NB4 (cell line): ENCODE measurements around the gene CCSER1.

ENCODE experiments used
- MYC ChIP-seq: IDR thresholded peaks from 2 replicates; pipeline ENCODE4 v1.6.1; 2011; ENCODE audit warnings: low read depth, low read length
- POLR2A ChIP-seq: IDR thresholded peaks from 2 replicates; pipeline ENCODE4 v1.6.1; 2011; ENCODE audit warnings: mild to moderate bottlenecking; ENCODE audit not compliant: insufficient read length; ENCODE audit errors: extremely low read depth
- TF ChIP-seq, protein P1 (sequence below): IDR thresholded peaks from one replicate; pipeline ENCODE4 v1.5.1; 2012; ENCODE audit warnings: low read depth, low read length

DNA sequence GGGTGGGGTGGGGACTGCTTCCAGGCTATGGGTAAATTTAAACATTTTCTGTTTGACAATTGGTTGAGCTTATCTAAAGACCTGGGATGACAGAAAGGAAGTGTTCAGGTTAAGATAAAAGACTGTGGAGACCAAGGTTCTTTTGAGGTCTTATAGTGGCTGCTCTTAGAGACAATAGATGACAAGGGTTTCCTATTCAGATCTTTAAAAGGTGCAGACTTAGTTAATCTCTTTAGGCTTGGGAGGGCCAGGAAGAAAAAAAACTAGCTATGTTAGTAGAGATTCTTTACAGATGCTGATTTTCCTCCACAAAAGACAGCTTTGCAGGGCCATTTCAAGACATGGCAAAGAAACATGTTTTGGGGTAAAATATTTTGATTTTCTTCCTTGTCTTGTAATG, 972.5 kb downstream of the CCSER1 start:
- TF ChIP-seq, protein P1, sequence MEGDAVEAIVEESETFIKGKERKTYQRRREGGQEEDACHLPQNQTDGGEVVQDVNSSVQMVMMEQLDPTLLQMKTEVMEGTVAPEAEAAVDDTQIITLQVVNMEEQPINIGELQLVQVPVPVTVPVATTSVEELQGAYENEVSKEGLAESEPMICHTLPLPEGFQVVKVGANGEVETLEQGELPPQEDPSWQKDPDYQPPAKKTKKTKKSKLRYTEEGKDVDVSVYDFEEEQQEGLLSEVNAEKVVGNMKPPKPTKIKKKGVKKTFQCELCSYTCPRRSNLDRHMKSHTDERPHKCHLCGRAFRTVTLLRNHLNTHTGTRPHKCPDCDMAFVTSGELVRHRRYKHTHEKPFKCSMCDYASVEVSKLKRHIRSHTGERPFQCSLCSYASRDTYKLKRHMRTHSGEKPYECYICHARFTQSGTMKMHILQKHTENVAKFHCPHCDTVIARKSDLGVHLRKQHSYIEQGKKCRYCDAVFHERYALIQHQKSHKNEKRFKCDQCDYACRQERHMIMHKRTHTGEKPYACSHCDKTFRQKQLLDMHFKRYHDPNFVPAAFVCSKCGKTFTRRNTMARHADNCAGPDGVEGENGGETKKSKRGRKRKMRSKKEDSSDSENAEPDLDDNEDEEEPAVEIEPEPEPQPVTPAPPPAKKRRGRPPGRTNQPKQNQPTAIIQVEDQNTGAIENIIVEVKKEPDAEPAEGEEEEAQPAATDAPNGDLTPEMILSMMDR, result no peak
- TF ChIP-seq POLR2A (no peak), MYC (no peak)
